ENCODE results near the gene CCDC88B.

CCDC88B gene, protein sequence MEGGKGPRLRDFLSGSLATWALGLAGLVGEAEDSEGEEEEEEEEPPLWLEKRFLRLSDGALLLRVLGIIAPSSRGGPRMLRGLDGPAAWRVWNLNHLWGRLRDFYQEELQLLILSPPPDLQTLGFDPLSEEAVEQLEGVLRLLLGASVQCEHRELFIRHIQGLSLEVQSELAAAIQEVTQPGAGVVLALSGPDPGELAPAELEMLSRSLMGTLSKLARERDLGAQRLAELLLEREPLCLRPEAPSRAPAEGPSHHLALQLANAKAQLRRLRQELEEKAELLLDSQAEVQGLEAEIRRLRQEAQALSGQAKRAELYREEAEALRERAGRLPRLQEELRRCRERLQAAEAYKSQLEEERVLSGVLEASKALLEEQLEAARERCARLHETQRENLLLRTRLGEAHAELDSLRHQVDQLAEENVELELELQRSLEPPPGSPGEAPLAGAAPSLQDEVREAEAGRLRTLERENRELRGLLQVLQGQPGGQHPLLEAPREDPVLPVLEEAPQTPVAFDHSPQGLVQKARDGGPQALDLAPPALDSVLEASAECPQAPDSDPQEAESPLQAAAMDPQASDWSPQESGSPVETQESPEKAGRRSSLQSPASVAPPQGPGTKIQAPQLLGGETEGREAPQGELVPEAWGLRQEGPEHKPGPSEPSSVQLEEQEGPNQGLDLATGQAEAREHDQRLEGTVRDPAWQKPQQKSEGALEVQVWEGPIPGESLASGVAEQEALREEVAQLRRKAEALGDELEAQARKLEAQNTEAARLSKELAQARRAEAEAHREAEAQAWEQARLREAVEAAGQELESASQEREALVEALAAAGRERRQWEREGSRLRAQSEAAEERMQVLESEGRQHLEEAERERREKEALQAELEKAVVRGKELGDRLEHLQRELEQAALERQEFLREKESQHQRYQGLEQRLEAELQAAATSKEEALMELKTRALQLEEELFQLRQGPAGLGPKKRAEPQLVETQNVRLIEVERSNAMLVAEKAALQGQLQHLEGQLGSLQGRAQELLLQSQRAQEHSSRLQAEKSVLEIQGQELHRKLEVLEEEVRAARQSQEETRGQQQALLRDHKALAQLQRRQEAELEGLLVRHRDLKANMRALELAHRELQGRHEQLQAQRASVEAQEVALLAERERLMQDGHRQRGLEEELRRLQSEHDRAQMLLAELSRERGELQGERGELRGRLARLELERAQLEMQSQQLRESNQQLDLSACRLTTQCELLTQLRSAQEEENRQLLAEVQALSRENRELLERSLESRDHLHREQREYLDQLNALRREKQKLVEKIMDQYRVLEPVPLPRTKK (N-terminal part only)

DNA sequence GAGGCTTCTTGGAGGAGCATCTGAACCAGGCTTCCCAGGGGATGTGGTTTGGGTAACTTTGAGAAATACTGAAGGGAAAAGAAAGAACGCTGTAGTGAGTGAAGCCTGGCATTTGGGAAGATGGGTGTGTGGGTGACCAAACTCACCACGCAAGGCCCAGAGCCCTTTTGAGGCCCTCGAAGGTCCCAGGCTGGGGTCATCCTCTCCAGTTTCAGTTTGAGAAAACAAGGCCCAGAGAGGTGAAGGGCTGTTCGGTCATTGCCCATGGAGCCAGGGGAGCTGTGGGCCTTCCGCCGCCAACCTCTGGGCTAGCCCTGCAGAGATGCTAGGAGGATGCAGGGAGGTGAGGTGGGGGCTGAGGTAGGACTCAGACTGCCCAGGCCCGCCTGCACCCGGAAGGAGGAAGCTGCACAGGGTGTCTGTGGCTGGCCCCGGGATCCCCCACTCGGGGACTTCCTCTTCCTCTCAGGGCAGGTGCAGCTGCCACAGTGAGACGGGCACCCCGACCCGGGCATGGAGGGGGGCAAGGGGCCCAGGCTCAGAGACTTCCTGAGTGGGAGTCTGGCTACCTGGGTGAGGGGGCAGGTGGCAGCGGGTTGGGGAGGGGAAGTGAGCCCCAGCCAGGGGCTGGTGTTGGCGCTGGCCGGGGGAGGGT lies at the start of gene CCDC88B:
TSS of gene CCDC88B (plus strand) at position 451 of the 655 bp plus-strand sequence. CDS start at position 514, 63 bp downstream.
- TF ChIP-seq, protein P1, sequence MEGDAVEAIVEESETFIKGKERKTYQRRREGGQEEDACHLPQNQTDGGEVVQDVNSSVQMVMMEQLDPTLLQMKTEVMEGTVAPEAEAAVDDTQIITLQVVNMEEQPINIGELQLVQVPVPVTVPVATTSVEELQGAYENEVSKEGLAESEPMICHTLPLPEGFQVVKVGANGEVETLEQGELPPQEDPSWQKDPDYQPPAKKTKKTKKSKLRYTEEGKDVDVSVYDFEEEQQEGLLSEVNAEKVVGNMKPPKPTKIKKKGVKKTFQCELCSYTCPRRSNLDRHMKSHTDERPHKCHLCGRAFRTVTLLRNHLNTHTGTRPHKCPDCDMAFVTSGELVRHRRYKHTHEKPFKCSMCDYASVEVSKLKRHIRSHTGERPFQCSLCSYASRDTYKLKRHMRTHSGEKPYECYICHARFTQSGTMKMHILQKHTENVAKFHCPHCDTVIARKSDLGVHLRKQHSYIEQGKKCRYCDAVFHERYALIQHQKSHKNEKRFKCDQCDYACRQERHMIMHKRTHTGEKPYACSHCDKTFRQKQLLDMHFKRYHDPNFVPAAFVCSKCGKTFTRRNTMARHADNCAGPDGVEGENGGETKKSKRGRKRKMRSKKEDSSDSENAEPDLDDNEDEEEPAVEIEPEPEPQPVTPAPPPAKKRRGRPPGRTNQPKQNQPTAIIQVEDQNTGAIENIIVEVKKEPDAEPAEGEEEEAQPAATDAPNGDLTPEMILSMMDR (conservative IDR thresholded peaks at IDR 0.05; ENCODE audit: control insufficient read depth, insufficient read depth, low read depth, low read length) = no peak
- H3K4me3 ChIP-seq (ENCODE audit: control insufficient read depth, low read depth, low read length) = no peak within 1 kb of the TSS
- DNase-seq (ENCODE audit: low read depth) = no peak

DNA sequence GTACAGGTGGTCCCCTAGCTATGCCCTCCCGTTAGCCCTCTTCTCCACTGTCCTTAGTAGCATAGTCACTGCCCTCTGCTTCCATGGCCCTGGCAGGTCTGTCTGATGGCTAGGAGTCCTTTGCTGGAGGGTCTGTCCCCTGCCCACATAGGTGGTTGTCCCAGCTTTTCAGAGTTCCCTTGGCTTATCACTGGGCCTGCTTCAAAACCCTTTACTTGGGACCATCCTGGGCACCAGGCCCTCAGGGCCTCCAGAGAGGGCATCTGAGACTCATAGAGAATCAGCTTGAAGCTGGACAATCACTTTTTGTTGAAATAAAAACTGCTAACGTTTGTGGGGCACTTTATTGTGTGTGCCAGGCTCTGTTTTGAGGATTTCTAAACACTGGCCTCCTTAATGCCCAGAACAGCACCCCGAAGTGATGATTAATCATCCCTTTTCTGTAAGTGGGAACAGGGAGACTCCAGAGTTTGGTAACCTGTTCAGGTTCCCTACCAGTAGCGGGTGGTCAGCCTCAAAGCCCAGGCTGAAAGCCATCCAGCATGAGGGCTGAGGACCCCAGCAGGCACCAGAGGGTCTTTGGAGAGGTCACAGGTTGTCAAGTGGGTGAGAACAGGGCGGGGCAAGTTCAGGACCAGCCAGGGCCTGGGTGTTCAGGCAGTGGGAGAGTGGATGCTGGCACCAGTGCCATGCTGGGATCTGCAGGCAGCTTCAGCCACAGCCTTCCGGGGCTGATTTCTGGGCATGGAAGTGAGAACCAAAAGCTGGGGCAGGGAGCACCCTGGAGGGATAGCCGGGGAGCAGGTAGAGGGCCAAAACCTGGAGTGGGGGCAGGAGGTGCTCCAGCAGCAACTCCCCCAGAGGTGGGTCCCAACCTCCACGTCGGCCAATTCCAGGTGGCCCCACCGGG lies 49.4 kb upstream of the CCDC88B start:
- TF ChIP-seq, protein P1 (conservative IDR thresholded peaks at IDR 0.05; ENCODE audit: control insufficient read depth, insufficient read depth, low read depth, low read length) = no peak
- no peak for DNase-seq (ENCODE audit: low read depth)
- no peak overlapping the region for H3K4me3 ChIP-seq (ENCODE audit: control insufficient read depth, low read depth, low read length)

DNA sequence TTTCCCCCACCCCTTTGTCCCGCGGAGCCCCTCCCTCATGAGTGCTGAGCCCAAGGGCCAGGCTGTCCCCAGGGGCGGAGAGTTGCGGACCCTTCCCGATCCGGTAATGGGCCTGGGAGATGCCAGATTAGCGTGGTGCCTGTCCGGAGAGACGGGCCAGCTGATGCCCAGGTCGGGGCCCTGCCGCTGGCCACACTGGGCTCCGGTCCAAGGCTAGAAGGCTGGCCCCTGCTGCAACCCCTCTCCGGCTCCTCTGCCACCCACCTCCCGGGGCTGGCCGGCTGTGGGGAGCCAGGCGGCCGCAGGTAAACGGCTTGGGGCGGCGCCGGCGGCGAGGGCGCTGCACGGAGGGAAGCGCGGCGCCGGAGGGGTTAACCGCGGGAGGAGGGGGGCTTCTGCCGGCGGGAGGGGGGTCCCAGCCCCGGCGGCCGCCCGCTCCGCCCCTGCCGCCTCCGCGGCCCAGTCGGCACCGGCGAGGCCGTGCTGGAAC lies 48.7 kb upstream of the CCDC88B start, which contains the start of gene KCNK4:
TSS of gene KCNK4 (plus strand) at position 41 of the 490 bp plus-strand sequence. CDS start 1,717 bp downstream, outside the sequence.
- TF ChIP-seq, protein P1 (conservative IDR thresholded peaks at IDR 0.05; ENCODE audit: control insufficient read depth, insufficient read depth, low read depth, low read length) = no peak
- DNase-seq (ENCODE audit: low read depth) = no peak
- no peak within 1 kb of the TSS for H3K4me3 ChIP-seq (ENCODE audit: control insufficient read depth, low read depth, low read length)

DNA sequence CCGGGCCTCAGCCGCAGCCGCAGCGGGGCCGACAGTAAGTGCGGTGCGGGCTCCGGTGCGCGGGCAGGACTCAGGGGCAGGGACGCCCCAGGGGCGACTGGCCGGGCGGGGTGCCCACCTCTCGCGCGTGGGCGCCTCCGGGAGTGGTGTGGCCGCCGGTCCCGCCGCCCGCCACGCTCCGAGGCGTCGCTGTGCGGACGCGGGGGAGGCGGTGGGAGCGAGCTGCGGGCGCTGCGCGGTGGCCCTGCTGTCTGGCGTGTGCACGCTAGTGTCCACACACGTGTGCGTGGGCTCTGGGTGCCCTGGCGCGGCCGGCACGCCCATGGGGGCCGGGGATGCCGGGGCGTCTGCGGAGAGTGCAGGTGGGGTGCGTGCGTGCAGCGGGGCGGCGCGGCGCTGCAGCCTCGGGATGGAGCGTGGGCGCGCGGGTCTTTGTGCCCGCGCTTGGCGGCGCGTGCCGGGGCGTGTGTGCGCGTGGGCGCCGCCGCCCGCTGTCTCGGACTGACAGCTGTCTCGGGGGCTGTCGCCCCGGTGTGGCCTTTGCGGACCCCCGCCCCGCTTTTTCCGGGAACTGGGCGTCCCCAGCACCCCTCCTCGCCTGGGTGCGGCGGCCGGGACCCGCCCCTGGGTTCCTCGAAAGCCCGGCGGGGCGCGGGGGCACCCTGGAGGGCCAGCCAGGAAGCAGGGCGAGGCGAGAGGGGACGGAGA lies 48.1 kb upstream of the CCDC88B start:
- DNase-seq (ENCODE audit: low read depth) = no peak
- H3K4me3 ChIP-seq (ENCODE audit: control insufficient read depth, low read depth, low read length) = no peak overlapping the region
- TF ChIP-seq, protein P1 (conservative IDR thresholded peaks at IDR 0.05; ENCODE audit: control insufficient read depth, insufficient read depth, low read depth, low read length) = no peak
